Glutamatergic neuron (in vitro differentiated cells): ENCODE measurements around the gene EPB41L1. TPM values are rescaled to one million over a fixed set of nuclear protein-coding genes. Genes with fewer than 3 reads are reported as not detected.

Experiments
- DNase-seq: peaks from one replicate; pipeline ENCODE4 v3.0.0; 2022
- H3K27ac Mint-ChIP-seq: one replicate; pipeline ENCODE4 v1.8.0; 2020; ENCODE audit warnings: mild to moderate bottlenecking, mixed read lengths, inconsistent platforms; ENCODE audit not compliant: unreplicated experiment
- H3K27me3 Mint-ChIP-seq: one replicate; pipeline ENCODE4 v1.8.0; 2020; ENCODE audit warnings: mild to moderate bottlenecking, moderate library complexity, mixed read lengths, inconsistent platforms; ENCODE audit not compliant: unreplicated experiment
- H3K36me3 Mint-ChIP-seq: one replicate; pipeline ENCODE4 v1.8.0; 2020; ENCODE audit warnings: mild to moderate bottlenecking, mixed read lengths, inconsistent platforms; ENCODE audit not compliant: unreplicated experiment
- H3K4me1 Mint-ChIP-seq: one replicate; pipeline ENCODE4 v1.8.0; 2020; ENCODE audit warnings: mild to moderate bottlenecking, low read depth, mixed read lengths, inconsistent platforms; ENCODE audit not compliant: unreplicated experiment
- H3K4me3 Mint-ChIP-seq: one replicate; pipeline ENCODE4 v1.8.0; 2020; ENCODE audit warnings: mild to moderate bottlenecking, mixed read lengths, inconsistent platforms; ENCODE audit not compliant: unreplicated experiment
- H3K9me3 Mint-ChIP-seq: one replicate; pipeline ENCODE4 v1.8.0; 2020; ENCODE audit warnings: mild to moderate bottlenecking, moderate library complexity, mixed read lengths, inconsistent platforms; ENCODE audit not compliant: unreplicated experiment
- long read RNA-seq: library from polyadenylated mRNA; unstranded; transcript quantifications from one replicate; pipeline ENCODE4 v2.0.0, GENCODE V29; 2020; ENCODE audit not compliant: unreplicated experiment
- total RNA-seq: library from RNA; stranded (reverse); fragmentation: NEBNext Ultra II Directional; extraction: Animal tissue kit (Norgen Biotek cat#: 25700); gene quantifications from one replicate; pipeline ENCODE4 v1.2.1, GENCODE V29; 2021; ENCODE audit not compliant: unreplicated experiment
- TF ChIP-seq, protein P1 (sequence below): fragments of 200-600 bp; sonication (generic); IDR thresholded peaks from one replicate; pipeline ENCODE4 v1.5.0; 2021; ENCODE audit not compliant: partially characterized antibody, unreplicated experiment

EPB41L1 gene
- 54.1 TPM for total RNA-seq
- long read RNA-seq, partial matches to known transcripts = 0 of 1 reads
- long read RNA-seq, other reads (novel, unspliced or antisense) = 1 of 1 reads

DNA sequence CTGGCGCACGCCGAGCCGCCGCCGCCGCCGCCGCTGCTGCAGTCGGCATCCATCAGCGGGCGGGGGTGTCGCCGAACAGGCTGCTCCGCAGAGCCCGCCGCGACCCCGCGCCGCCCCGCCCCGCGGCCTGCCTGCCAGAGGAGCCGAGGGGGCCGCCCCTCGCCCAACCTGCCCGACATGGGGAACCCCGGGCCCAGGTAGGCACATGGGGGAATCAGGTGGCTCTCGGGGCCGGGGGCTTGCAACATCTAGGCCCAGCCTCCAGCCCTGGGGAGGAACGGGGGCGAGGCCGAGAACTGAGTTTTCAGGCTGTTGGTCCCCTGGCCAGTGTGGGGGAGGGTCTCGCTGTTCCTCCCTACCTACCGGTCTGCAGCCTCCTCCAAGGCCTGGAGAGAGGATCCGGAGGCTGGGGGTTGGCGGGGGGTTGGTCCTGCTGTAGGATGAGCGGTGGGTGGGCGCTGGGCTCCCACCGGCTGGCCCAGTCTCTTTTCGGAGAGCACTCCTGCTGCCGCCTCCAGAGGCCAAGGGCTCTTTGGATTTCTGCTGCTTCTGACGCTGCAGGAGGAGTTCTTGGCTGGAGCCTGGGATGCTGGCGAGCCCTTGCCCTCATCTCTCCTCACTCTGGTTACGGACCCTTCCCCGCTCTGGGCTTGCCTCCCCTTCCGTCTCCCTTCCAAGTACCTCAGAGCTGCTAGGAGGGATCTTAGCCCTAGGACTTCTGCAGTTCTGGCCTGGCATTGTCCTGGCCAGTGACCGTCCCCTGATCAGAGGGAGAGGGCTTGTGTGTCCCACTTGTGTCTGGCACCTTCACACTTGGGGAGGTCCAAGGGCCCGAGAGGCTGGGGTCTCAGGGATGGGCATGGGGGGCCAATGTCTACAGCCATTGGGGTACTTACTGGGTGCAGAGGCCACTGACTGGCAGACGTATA lies at the start of gene EPB41L1:
Gene EPB41L1 (plus strand): TSS at position 41 of the 929 bp plus-strand sequence. CDS start 19,038 bp downstream, outside the sequence.
- DNase-seq = peak; percentile 53
- peak within 1 kb of the TSS; percentile 57 for H3K27ac Mint-ChIP-seq
- TF ChIP-seq, protein P1, sequence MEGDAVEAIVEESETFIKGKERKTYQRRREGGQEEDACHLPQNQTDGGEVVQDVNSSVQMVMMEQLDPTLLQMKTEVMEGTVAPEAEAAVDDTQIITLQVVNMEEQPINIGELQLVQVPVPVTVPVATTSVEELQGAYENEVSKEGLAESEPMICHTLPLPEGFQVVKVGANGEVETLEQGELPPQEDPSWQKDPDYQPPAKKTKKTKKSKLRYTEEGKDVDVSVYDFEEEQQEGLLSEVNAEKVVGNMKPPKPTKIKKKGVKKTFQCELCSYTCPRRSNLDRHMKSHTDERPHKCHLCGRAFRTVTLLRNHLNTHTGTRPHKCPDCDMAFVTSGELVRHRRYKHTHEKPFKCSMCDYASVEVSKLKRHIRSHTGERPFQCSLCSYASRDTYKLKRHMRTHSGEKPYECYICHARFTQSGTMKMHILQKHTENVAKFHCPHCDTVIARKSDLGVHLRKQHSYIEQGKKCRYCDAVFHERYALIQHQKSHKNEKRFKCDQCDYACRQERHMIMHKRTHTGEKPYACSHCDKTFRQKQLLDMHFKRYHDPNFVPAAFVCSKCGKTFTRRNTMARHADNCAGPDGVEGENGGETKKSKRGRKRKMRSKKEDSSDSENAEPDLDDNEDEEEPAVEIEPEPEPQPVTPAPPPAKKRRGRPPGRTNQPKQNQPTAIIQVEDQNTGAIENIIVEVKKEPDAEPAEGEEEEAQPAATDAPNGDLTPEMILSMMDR = no peak
- no peaks in the 10 kb centered on the region for H3K36me3 Mint-ChIP-seq
- H3K9me3 Mint-ChIP-seq = no peaks in the 10 kb centered on the region
- peaks cover 6% of the 10 kb centered on the region for H3K27me3 Mint-ChIP-seq
- H3K4me1 Mint-ChIP-seq = peaks cover 22% of the 10 kb centered on the region
- peak within 1 kb of the TSS; percentile 84 for H3K4me3 Mint-ChIP-seq

DNA sequence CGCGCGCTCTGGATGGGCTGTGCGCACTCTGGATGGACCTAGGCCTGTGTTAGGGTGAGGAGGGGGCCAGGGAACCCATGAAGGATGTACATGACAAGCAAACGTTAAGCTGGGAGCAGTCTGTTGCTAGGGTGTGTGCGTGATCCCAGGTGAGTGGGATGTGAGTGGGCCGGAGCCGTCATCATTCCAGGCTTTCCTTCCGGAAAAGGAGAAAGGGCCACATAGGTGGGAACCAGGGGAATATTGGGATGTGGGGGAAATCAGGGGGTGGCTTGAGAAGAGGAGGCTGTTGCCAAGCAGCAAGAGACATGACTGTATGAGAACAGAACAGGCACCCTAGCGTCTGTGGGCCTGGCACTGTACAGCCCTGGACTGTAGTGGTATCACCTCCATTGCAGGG lies 49.7 kb upstream of the EPB41L1 start:
- no peak overlapping the region for H3K4me3 Mint-ChIP-seq
- peaks cover 8% of the 10 kb centered on the region for H3K27me3 Mint-ChIP-seq
- H3K9me3 Mint-ChIP-seq = peaks cover 5% of the 10 kb centered on the region
- peaks cover 15% of the 10 kb centered on the region for H3K4me1 Mint-ChIP-seq
- TF ChIP-seq, protein P1 = no peak
- no peak for DNase-seq
- no peaks in the 10 kb centered on the region for H3K36me3 Mint-ChIP-seq
- H3K27ac Mint-ChIP-seq = no peak overlapping the region

DNA sequence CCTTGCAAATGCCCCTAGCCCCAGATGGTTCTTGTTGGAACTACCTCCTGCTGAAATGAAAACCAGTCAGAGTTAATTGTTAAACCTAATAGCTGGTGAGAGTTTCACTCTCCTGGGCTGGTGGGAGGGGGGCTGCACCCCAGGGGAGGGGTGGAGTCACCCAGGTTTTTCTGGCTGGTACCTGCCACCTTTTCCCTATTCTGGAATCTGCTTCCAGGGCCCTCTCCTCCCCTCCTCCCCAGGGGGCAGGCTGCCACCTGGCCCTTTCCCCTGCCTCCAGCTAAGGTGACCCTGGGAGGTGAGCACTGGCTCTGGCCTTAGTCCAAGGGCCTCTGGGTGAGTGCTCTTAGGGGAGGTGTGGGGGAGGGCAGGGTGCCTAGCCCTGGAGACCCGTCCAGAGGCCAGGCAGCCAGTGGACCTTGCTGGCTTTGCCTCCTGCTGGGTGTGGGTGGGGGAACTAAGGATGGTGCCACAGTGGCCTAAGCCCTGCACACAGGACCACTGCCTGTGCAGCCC lies 48.8 kb upstream of the EPB41L1 start:
- H3K36me3 Mint-ChIP-seq = no peaks in the 10 kb centered on the region
- H3K9me3 Mint-ChIP-seq = peaks cover 5% of the 10 kb centered on the region
- H3K27ac Mint-ChIP-seq = no peak overlapping the region
- no peak overlapping the region for H3K4me3 Mint-ChIP-seq
- TF ChIP-seq, protein P1 = no peak
- DNase-seq = no peak
- peaks cover 11% of the 10 kb centered on the region for H3K27me3 Mint-ChIP-seq
- H3K4me1 Mint-ChIP-seq = peaks cover 10% of the 10 kb centered on the region

DNA sequence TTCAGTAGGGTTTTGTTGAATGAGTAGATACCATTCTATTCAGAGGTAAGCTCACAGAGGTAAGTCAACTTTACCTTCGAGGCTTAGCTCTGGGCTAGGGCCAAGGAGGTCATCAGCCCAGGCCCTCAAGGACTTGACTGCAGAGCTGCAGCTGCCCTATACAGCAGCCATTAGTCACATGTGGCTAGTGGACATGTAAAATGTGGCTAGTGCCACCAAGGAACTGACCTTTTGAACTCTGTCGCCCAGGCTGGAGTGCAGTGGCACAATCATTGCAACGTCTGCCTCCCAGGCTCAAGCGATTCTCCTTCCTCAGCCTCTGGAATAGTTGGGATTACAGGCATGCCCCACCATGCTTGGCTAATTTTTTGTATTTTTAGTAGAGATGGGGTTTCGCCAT lies 47.9 kb upstream of the EPB41L1 start:
- Mint-ChIP-seq H3K4me1 (peaks cover 7% of the 10 kb centered on the region), H3K9me3 (peaks cover 5% of the 10 kb centered on the region)

More for the DNA sequence above, 47.9 kb upstream of the EPB41L1 start:
- no peak for DNase-seq
- TF ChIP-seq, protein P1 = no peak
- no peak overlapping the region for H3K4me3 Mint-ChIP-seq
- no peaks in the 10 kb centered on the region for H3K36me3 Mint-ChIP-seq
- peaks cover 8% of the 10 kb centered on the region for H3K27me3 Mint-ChIP-seq
- H3K27ac Mint-ChIP-seq = no peak overlapping the region
